NB4 (cell line): Measurements from ENCODE around the gene KRTAP12-4.

Source experiments
- CTCF ChIP-seq: IDR thresholded peaks from one replicate; pipeline ENCODE4 v1.5.1; 2012; ENCODE audit warnings: low read depth, low read length
- POLR2A ChIP-seq: IDR thresholded peaks from 2 replicates; pipeline ENCODE4 v1.6.1; 2011; ENCODE audit warnings: mild to moderate bottlenecking; ENCODE audit not compliant: insufficient read length; ENCODE audit errors: extremely low read depth

- TF ChIP-seq CTCF (no peak), POLR2A (no peak)
Measured at GRCh38 chr21:44611551-44611950, 42.9 kb downstream of the KRTAP12-4 start.
